GM18520 (cell line): Measurements from ENCODE around the gene CLEC4A.
A peak's percentile ranks its signal among the peaks of the same experiment; 100 is the strongest.
"Not testable (repeated sequence)": the region's sequence is repeated elsewhere in the genome, so short reads cannot be mapped to it uniquely, and the experiment has no call there.

ENCODE experiments used
- ATAC-seq: cut with Tn5 transposase; IDR thresholded peaks from one replicate; pipeline ENCODE4 v1.9.1; 2021; ENCODE audit not compliant: unreplicated experiment

Gene CLEC4A

GRCh38 chr12:8123124-8123912 lies at the start of gene CLEC4A:
Gene CLEC4A (plus strand): TSS chr12:8123617. CDS start chr12:8123879, 262 bp downstream.
- no peak for ATAC-seq

GRCh38 chr12:8075935-8076334 lies 47.5 kb upstream of the CLEC4A start:
- no peak for ATAC-seq

- no peak for ATAC-seq
Measured at GRCh38 chr12:8076366-8076765, 47.1 kb upstream of the CLEC4A start.

- no peak for ATAC-seq
Measured at GRCh38 chr12:8077207-8077606, 46.2 kb upstream of the CLEC4A start.

GRCh38 chr12:8078398-8078797 lies 45.0 kb upstream of the CLEC4A start:
- ATAC-seq: no peak

- ATAC-seq: no peak
Measured at GRCh38 chr12:8078916-8079315, 44.5 kb upstream of the CLEC4A start.

- ATAC-seq: no peak
Measured at GRCh38 chr12:8080120-8080519, 43.3 kb upstream of the CLEC4A start.

GRCh38 chr12:8081251-8081920 lies 42.0 kb upstream of the CLEC4A start:
- peak; percentile 5 for ATAC-seq

GRCh38 chr12:8082808-8083100 lies 40.7 kb upstream of the CLEC4A start:
- ATAC-seq: no peak

- ATAC-seq: not testable (repeated sequence)
Measured at GRCh38 chr12:8084351-8084750, 39.1 kb upstream of the CLEC4A start.

- no peak for ATAC-seq
Measured at GRCh38 chr12:8087666-8088065, 35.8 kb upstream of the CLEC4A start.

GRCh38 chr12:8088574-8088973 lies 34.8 kb upstream of the CLEC4A start:
- no peak for ATAC-seq

GRCh38 chr12:8089277-8089676 lies 34.1 kb upstream of the CLEC4A start:
- ATAC-seq: not testable (repeated sequence)

GRCh38 chr12:8089716-8090115 lies 33.7 kb upstream of the CLEC4A start:
- no peak for ATAC-seq

- ATAC-seq: no peak
Measured at GRCh38 chr12:8093291-8093690, 30.1 kb upstream of the CLEC4A start.

GRCh38 chr12:8096281-8096915 lies 27.0 kb upstream of the CLEC4A start:
- ATAC-seq: no peak

GRCh38 chr12:8099235-8099634 lies 24.2 kb upstream of the CLEC4A start:
- ATAC-seq: no peak

- no peak for ATAC-seq
Measured at GRCh38 chr12:8108808-8109398, 14.5 kb upstream of the CLEC4A start.

GRCh38 chr12:8113117-8113516 lies 10.3 kb upstream of the CLEC4A start:
- not testable (repeated sequence) for ATAC-seq

- no peak for ATAC-seq
Measured at GRCh38 chr12:8120072-8120713, 3.2 kb upstream of the CLEC4A start.

GRCh38 chr12:8127138-8127537 lies 3.7 kb downstream of the CLEC4A start:
- no peak for ATAC-seq
